ENCODE results near the gene OXT.
"Not testable (repeated sequence)": the region's sequence is repeated elsewhere in the genome, so short reads cannot be mapped to it uniquely, and the experiment has no call there.

OXT gene

GRCh38 chr20:3051385-3052019, 19.9 kb upstream of the OXT start:
- DNase-seq (ENCODE audit: low read depth), result no peak
- TF ChIP-seq CTCF (IDR thresholded peaks at IDR 0.05; ENCODE audit: insufficient read depth, low read depth, low read length, missing control alignments), result no peak
- no peak overlapping the region for H3K4me3 ChIP-seq (ENCODE audit: low read depth, low read length)

GRCh38 chr20:3059489-3059888, 11.9 kb upstream of the OXT start:
- TF ChIP-seq CTCF (IDR thresholded peaks at IDR 0.05; ENCODE audit: insufficient read depth, low read depth, low read length, missing control alignments), result no peak
- no peak for DNase-seq (ENCODE audit: low read depth)

GRCh38 chr20:3064119-3064518, 7.3 kb upstream of the OXT start:
- DNase-seq (ENCODE audit: low read depth), result not testable (repeated sequence)

More at GRCh38 chr20:3059489-3059888, 11.9 kb upstream of the OXT start:
- H3K4me3 ChIP-seq (ENCODE audit: low read depth, low read length), result no peak overlapping the region

GRCh38 chr20:3067139-3068014, 4.0 kb upstream of the OXT start:
- no peak for TF ChIP-seq CTCF (IDR thresholded peaks at IDR 0.05; ENCODE audit: insufficient read depth, low read depth, low read length, missing control alignments)
- H3K4me3 ChIP-seq (ENCODE audit: low read depth, low read length), result no peak overlapping the region
- DNase-seq (ENCODE audit: low read depth), result peak; percentile 63

More at GRCh38 chr20:3064119-3064518, 7.3 kb upstream of the OXT start:
- H3K4me3 ChIP-seq (ENCODE audit: low read depth, low read length), result not testable (repeated sequence)

GRCh38 chr20:3068075-3068474, 3.3 kb upstream of the OXT start:
- peak; percentile 67 for DNase-seq (ENCODE audit: low read depth)
- TF ChIP-seq CTCF (IDR thresholded peaks at IDR 0.05; ENCODE audit: insufficient read depth, low read depth, low read length, missing control alignments), result no peak
- H3K4me3 ChIP-seq (ENCODE audit: low read depth, low read length), result no peak overlapping the region

DNA sequence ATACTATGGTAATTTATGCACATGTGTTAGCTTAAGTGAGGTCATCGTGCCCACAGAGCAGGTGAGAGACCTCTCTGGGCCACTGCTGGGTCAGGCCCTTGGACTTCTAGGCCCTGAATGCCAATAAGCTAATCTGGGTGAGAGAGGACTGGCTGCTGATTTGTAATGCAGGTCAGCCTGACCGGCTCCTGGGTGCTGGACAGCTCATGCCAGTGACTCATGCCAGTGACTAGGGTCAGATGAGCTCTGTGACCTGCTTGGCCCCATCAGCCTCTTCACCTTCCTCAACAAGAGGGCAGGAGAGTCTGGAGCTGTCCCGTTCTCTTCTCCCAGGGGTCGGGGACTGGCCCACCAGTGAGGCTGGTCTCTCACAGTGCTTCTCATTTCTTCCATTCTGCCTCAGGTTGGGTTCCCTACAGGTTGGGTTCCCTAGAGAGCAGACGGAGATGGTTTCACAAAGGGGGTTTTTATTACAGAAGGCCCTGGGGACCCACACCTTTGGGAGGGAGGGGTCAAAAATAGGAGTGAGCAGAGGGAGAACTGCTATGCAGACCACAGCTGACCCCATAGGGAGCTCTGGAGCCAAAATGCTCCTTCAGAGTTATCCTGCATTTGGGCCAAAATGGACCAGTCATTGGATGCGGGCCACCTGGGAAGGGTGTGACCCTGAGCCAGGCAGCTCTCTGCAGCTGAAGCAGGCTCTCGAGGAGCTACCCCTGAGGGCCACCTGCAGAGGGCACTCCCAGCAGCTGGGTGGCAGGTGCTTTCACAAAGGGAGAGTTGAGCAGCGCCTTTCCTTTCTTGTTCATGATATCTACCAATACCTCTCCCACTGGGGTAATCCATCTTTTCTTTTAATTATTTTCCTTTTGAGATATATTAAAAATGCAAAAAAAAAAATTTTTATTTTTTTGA, 2.2 kb upstream of the OXT start:
- H3K4me3 ChIP-seq (ENCODE audit: low read depth, low read length), result no peak overlapping the region
- TF ChIP-seq CTCF (IDR thresholded peaks at IDR 0.05; ENCODE audit: insufficient read depth, low read depth, low read length, missing control alignments), result peak; percentile 31
- DNase-seq (ENCODE audit: low read depth), result peak; percentile 26

DNA sequence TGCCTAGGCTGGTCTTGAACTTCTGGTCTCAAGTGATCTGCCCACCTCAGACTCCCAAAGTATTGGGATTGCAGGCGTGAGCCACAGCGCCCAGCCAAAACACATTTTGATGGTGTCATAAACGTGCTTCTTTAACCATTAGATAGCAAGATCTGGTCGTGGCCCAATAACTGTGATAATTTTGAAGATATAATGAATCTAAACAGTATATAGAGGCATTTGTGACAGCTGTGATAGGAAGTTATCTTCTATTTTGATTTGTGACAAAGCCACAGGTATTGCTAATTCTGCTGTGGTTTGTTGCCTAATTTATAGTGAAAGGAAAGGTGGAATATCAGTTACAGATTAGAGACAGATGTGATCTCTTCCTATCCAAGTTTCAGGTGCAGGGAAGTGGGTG, 695 bp upstream of the OXT start:
- H3K4me3 ChIP-seq (ENCODE audit: low read depth, low read length), result no peak overlapping the region
- DNase-seq (ENCODE audit: low read depth), result no peak
- no peak for TF ChIP-seq CTCF (IDR thresholded peaks at IDR 0.05; ENCODE audit: insufficient read depth, low read depth, low read length, missing control alignments)

All from GM12865 (cell line).